Urinary bladder (tissue), 4 donors: ENCODE data around the gene CDH24. TPM values are rescaled to one million over a fixed set of nuclear protein-coding genes. Genes with fewer than 3 reads are reported as not detected.

Experiments
- DNase-seq: peaks from one replicate; pipeline ENCODE4 v3.0.0-alpha.2; 2015; ENCODE audit errors: extremely low spot score
- H3K27ac ChIP-seq: one replicate; pipeline ENCODE4 v1.5.1; 2013; ENCODE audit warnings: low read depth, mild to moderate bottlenecking, moderate library complexity
- H3K36me3 ChIP-seq: one replicate; pipeline ENCODE4 v1.6.1; 2013; ENCODE audit warnings: mild to moderate bottlenecking, moderate library complexity; ENCODE audit not compliant: insufficient read depth
- H3K4me1 ChIP-seq: one replicate; pipeline ENCODE4 v1.6.1; 2013; ENCODE audit warnings: mild to moderate bottlenecking, moderate library complexity; ENCODE audit not compliant: insufficient read depth
- H3K4me3 ChIP-seq: one replicate; pipeline ENCODE4 v1.5.1; 2013; ENCODE audit warnings: low read depth, low read length
- WGBS: extraction: QIAGEN DNeasy Blood & Tissue Kit; methylation state at CpG from one replicate; pipeline ENCODE4 v1.1.7; 2013; 5-methylcytosine and 5-hydroxymethylcytosine counted together
- polyA plus RNA-seq: library from polyadenylated mRNA; stranded (reverse); fragments of 200-250 nt; gene quantifications from one replicate; pipeline ENCODE4 v1.2.3, GENCODE V29; 2013
- total RNA-seq: library from RNA; depleted of rRNA; stranded (reverse); fragments of >200 nt; gene quantifications from one replicate; pipeline ENCODE4 v1.2.3, GENCODE V29; 2014
- donor health status: healthy with polysubstance abuse.
- donor health status: healthy.

Gene CDH24
- total and polyA plus RNA-seq, 2 donors, result 4.4 to 6.4 TPM

GRCh38 chr14:23035303-23036144, 21.8 kb downstream of the CDH24 start:
- Histone ChIP-seq H3K36me3 (peaks cover 4% of the 10 kb centered on the region), H3K4me3 (peak overlapping the region; percentile 83), H3K4me1 (no peaks in the 10 kb centered on the region), H3K27ac (peak overlapping the region; percentile 93)
- no peak for DNase-seq
- WGBS, result 64% methylated on average over 14 of the region's 14 CpGs

GRCh38 chr14:23034498-23035302, 22.6 kb downstream of the CDH24 start, which contains the start of gene PSMB5:
TSS of gene PSMB5 (minus strand) at chr14:23034900. CDS start at chr14:23034881, 19 bp downstream.
- DNase-seq, result peak; percentile 96
- WGBS, result under 1% methylated on average over 36 of the region's 36 CpGs
- no peaks in the 10 kb centered on the region for H3K4me1 ChIP-seq
- peaks cover 4% of the 10 kb centered on the region for H3K36me3 ChIP-seq
- H3K4me3 ChIP-seq, result peak within 1 kb of the TSS; percentile 83
- H3K27ac ChIP-seq, result peak within 1 kb of the TSS; percentile 93

- no peak for DNase-seq
- no peaks in the 10 kb centered on the region for H3K4me1 ChIP-seq
- H3K36me3 ChIP-seq, result peaks cover 4% of the 10 kb centered on the region
- no peak overlapping the region for H3K27ac ChIP-seq
- 36% methylated on average over 17 of the region's 17 CpGs for WGBS
- peak overlapping the region; percentile 83 for H3K4me3 ChIP-seq
Measured at GRCh38 chr14:23033801-23034497, 23.4 kb downstream of the CDH24 start.

- WGBS, result 88% methylated on average over 10 of the region's 10 CpGs
- peaks cover 4% of the 10 kb centered on the region for H3K36me3 ChIP-seq
- H3K4me1 ChIP-seq, result no peaks in the 10 kb centered on the region
- DNase-seq, result no peak
- H3K27ac ChIP-seq, result no peak overlapping the region
- no peak overlapping the region for H3K4me3 ChIP-seq
Measured at GRCh38 chr14:23033251-23033727, 24.0 kb downstream of the CDH24 start.

- no peak overlapping the region for H3K4me3 ChIP-seq
- 95% methylated on average over 4 of the region's 4 CpGs for WGBS
- DNase-seq, result no peak
- peaks cover 4% of the 10 kb centered on the region for H3K36me3 ChIP-seq
- no peaks in the 10 kb centered on the region for H3K4me1 ChIP-seq
- H3K27ac ChIP-seq, result no peak overlapping the region
Measured at GRCh38 chr14:23030936-23031335, 26.4 kb downstream of the CDH24 start.

- 80% methylated on average over 2 of the region's 2 CpGs for WGBS
- peaks cover 4% of the 10 kb centered on the region for H3K36me3 ChIP-seq
Measured at GRCh38 chr14:23028799-23029198, 28.5 kb downstream of the CDH24 start.

GRCh38 chr14:23025151-23025814, 32.0 kb downstream of the CDH24 start:
- H3K4me1 ChIP-seq, result no peaks in the 10 kb centered on the region
- H3K27ac ChIP-seq, result no peak overlapping the region
- no peak overlapping the region for H3K4me3 ChIP-seq
- H3K36me3 ChIP-seq, result no peaks in the 10 kb centered on the region
- DNase-seq, result no peak
- WGBS, result 58% methylated on average over 4 of the region's 4 CpGs

More at GRCh38 chr14:23028799-23029198, 28.5 kb downstream of the CDH24 start:
- DNase-seq, result no peak
- Histone ChIP-seq H3K4me1 (no peaks in the 10 kb centered on the region), H3K4me3 (no peak overlapping the region), H3K27ac (no peak overlapping the region)

- Histone ChIP-seq H3K4me3 (no peak overlapping the region), H3K4me1 (no peaks in the 10 kb centered on the region), H3K36me3 (no peaks in the 10 kb centered on the region), H3K27ac (no peak overlapping the region)
- DNase-seq, result no peak
- 58% methylated on average over 7 of the region's 7 CpGs for WGBS
Measured at GRCh38 chr14:23024612-23025075, 32.7 kb downstream of the CDH24 start.

GRCh38 chr14:23023795-23024152, 33.5 kb downstream of the CDH24 start:
- Histone ChIP-seq H3K27ac (no peak overlapping the region), H3K4me1 (no peaks in the 10 kb centered on the region), H3K36me3 (no peaks in the 10 kb centered on the region), H3K4me3 (no peak overlapping the region)
- 94% methylated on average over 2 of the region's 2 CpGs for WGBS
- no peak for DNase-seq

- Histone ChIP-seq H3K27ac (no peak overlapping the region), H3K36me3 (no peaks in the 10 kb centered on the region), H3K4me1 (no peaks in the 10 kb centered on the region), H3K4me3 (no peak overlapping the region)
- DNase-seq, result no peak
- 82% methylated on average over 8 of the region's 8 CpGs for WGBS
Measured at GRCh38 chr14:23023022-23023794, 34.1 kb downstream of the CDH24 start.

- no peak overlapping the region for H3K4me3 ChIP-seq
- no peak overlapping the region for H3K27ac ChIP-seq
- H3K4me1 ChIP-seq, result no peaks in the 10 kb centered on the region
- no peak for DNase-seq
- 56% methylated on average over 7 of the region's 7 CpGs for WGBS
- no peaks in the 10 kb centered on the region for H3K36me3 ChIP-seq
Measured at GRCh38 chr14:23021889-23022442, 35.4 kb downstream of the CDH24 start.

GRCh38 chr14:23021434-23021833, 35.9 kb downstream of the CDH24 start:
- DNase-seq, result no peak
- no peak overlapping the region for H3K4me3 ChIP-seq
- no peaks in the 10 kb centered on the region for H3K36me3 ChIP-seq
- 52% methylated on average over 9 of the region's 9 CpGs for WGBS
- H3K4me1 ChIP-seq, result no peaks in the 10 kb centered on the region
- H3K27ac ChIP-seq, result no peak overlapping the region
